HEK293 (cell line): ENCODE data around the gene LARP6.

ENCODE experiments used
- CTCF ChIA-PET: fragments of 350-600 bp; formaldehyde crosslinking; extraction: SDS; loops from one replicate; lab custom pipeline; 2021; ENCODE audit warnings: antibody characterized with exemption; lab: Yijun Ruan, JAX
- POLR2A ChIA-PET: fragments of 300-600 bp; formaldehyde crosslinking; extraction: SDS; loops from one replicate; lab custom pipeline; 2020; ENCODE audit warnings: antibody characterized with exemption, inconsistent platforms; lab: Yijun Ruan, JAX
- H3K27ac ChIP-seq: fragments of 200-500 bp; sonication (Bioruptor generic); 2 replicates; pipeline ENCODE4 v1.5.1; 2014; ENCODE audit warnings: low read depth, low read length, control low read depth, inconsistent platforms; ENCODE audit errors: extremely low read depth
- H3K36me3 ChIP-seq, 2 experiments: fragments of 200-500 bp in 1 of 2; sonication (Bioruptor generic) in 1 of 2; 1 replicate in 1 of 2; 2 replicates in 1 of 2; pipeline ENCODE4 v1.5.1; 2014 to 2017; ENCODE audit warnings: inconsistent platforms in 2 of 2, low read length in 2 of 2; ENCODE audit not compliant: control insufficient read depth in 2 of 2, insufficient read depth in 1 of 2
- H3K4me1 ChIP-seq: fragments of 200-500 bp; sonication (Bioruptor generic); 2 replicates; pipeline ENCODE4 v1.5.1; 2014; ENCODE audit warnings: mild to moderate bottlenecking, low read length, inconsistent platforms; ENCODE audit not compliant: control insufficient read depth, insufficient read depth
- H3K4me3 ChIP-seq: 2 replicates; pipeline ENCODE4 v1.5.1; 2011; ENCODE audit warnings: low read depth, mild to moderate bottlenecking, control low read depth, low read length, moderate library complexity
- H3K9me3 ChIP-seq: fragments of 200-500 bp; sonication (Bioruptor generic); 2 replicates; pipeline ENCODE4 v1.5.1; 2014; ENCODE audit warnings: low read depth, low read length, inconsistent platforms; ENCODE audit not compliant: control insufficient read depth, insufficient read depth
- GLI2 ChIP-seq: fragments of 450-650 bp; formaldehyde crosslinking; IDR thresholded peaks from 2 replicates; pipeline ENCODE4; 2017; ENCODE audit warnings: missing biosample characterization, missing genetic modification characterization, low read depth, borderline replicate concordance
- HOXA7 ChIP-seq: sonication (generic); formaldehyde crosslinking; IDR thresholded peaks from 2 replicates; pipeline ENCODE4 v1.8.1; 2022; ENCODE audit warnings: missing genetic modification reagents, borderline replicate concordance
- KLF16 ChIP-seq: fragments of 450-650 bp; formaldehyde crosslinking; IDR thresholded peaks from 2 replicates; pipeline ENCODE4 v1.5.1; 2017; ENCODE audit warnings: missing biosample characterization, missing genetic modification characterization
- SETDB1 ChIP-seq: IDR thresholded peaks from one replicate; pipeline ENCODE4 v1.6.1; 2017; ENCODE audit warnings: mild to moderate bottlenecking, low read length, moderate library complexity, mixed read lengths; ENCODE audit not compliant: insufficient read length
- YY2 ChIP-seq: fragments of 450-650 bp; formaldehyde crosslinking; IDR thresholded peaks from 2 replicates; pipeline ENCODE4 v1.5.1; 2016; ENCODE audit warnings: missing biosample characterization, missing genetic modification characterization
- ZNF248 ChIP-seq: fragments of 450-650 bp; formaldehyde crosslinking; IDR thresholded peaks from 2 replicates; pipeline ENCODE4 v1.5.1; 2017; ENCODE audit warnings: missing biosample characterization, missing genetic modification characterization
- ZNF48 ChIP-seq: fragments of 450-650 bp; formaldehyde crosslinking; IDR thresholded peaks from 2 replicates; pipeline ENCODE4 v1.5.1; 2016; ENCODE audit warnings: missing biosample characterization, missing genetic modification characterization
- ZNF548 ChIP-seq: fragments of 450-650 bp; formaldehyde crosslinking; IDR thresholded peaks from 2 replicates; pipeline ENCODE4 v1.5.1; 2016; ENCODE audit warnings: missing biosample characterization, missing genetic modification characterization
- ZNF558 ChIP-seq: fragments of 450-650 bp; formaldehyde crosslinking; IDR thresholded peaks from 2 replicates; pipeline ENCODE4 v1.5.1; 2016; ENCODE audit warnings: missing biosample characterization, missing genetic modification characterization
- ZNF621 ChIP-seq: fragments of 450-650 bp; formaldehyde crosslinking; IDR thresholded peaks from 2 replicates; pipeline ENCODE4 v1.5.1; 2017; ENCODE audit warnings: missing biosample characterization, missing genetic modification characterization
- ZNF654 ChIP-seq: fragments of 450-650 bp; formaldehyde crosslinking; IDR thresholded peaks from 2 replicates; pipeline ENCODE4 v1.5.1; 2016; ENCODE audit warnings: low read depth, missing biosample characterization, missing genetic modification characterization
- ZNF660 ChIP-seq: fragments of 450-650 bp; IDR thresholded peaks from 2 replicates; pipeline ENCODE4 v1.5.1; 2018; ENCODE audit warnings: missing biosample characterization, mild to moderate bottlenecking, missing genetic modification characterization
- ZNF670 ChIP-seq: fragments of 450-650 bp; formaldehyde crosslinking; IDR thresholded peaks from 2 replicates; pipeline ENCODE4 v1.5.1; 2016; ENCODE audit warnings: missing biosample characterization, missing genetic modification characterization, low read depth
- ZNF707 ChIP-seq: fragments of 450-650 bp; formaldehyde crosslinking; IDR thresholded peaks from 2 replicates; pipeline ENCODE4 v1.5.1; 2016; ENCODE audit warnings: missing biosample characterization, missing genetic modification characterization
- ZSCAN23 ChIP-seq: fragments of 450-650 bp; formaldehyde crosslinking; IDR thresholded peaks from 2 replicates; pipeline ENCODE4 v1.5.1; 2016; ENCODE audit warnings: missing biosample characterization, missing genetic modification characterization
- ZSCAN30 ChIP-seq: fragments of 450-650 bp; IDR thresholded peaks from 2 replicates; pipeline ENCODE4 v1.5.1; 2018; ENCODE audit warnings: missing biosample characterization, mild to moderate bottlenecking, missing genetic modification characterization, moderate library complexity
- TF ChIP-seq, protein P1 (sequence below): fragments of 450-650 bp; formaldehyde crosslinking; IDR thresholded peaks from 2 replicates; pipeline ENCODE4 v1.5.1; 2016; ENCODE audit warnings: missing biosample characterization, missing genetic modification characterization, low read depth
- TF ChIP-seq, protein P2 (sequence below): fragments of 450-650 bp; formaldehyde crosslinking; IDR thresholded peaks from 2 replicates; pipeline ENCODE4 v1.5.1; 2016; ENCODE audit warnings: missing biosample characterization, missing genetic modification characterization
- TF ChIP-seq, protein P3 (sequence below): fragments of 450-650 bp; formaldehyde crosslinking; conservative IDR thresholded peaks from 2 replicates; pipeline ENCODE4 v1.5.1; 2016; ENCODE audit warnings: low read depth, missing biosample characterization, missing genetic modification characterization
- TF ChIP-seq, protein P4 (sequence below): fragments of 450-650 bp; formaldehyde crosslinking; IDR thresholded peaks from 2 replicates; pipeline ENCODE4 v1.5.1; 2017; ENCODE audit warnings: missing biosample characterization, missing genetic modification characterization
- TF ChIP-seq, protein P5 (sequence below): fragments of 450-650 bp; formaldehyde crosslinking; optimal IDR thresholded peaks from 2 replicates; pipeline ENCODE3; 2016; ENCODE audit warnings: missing biosample characterization, mild to moderate bottlenecking, missing genetic modification characterization

The LARP6 gene

DNA sequence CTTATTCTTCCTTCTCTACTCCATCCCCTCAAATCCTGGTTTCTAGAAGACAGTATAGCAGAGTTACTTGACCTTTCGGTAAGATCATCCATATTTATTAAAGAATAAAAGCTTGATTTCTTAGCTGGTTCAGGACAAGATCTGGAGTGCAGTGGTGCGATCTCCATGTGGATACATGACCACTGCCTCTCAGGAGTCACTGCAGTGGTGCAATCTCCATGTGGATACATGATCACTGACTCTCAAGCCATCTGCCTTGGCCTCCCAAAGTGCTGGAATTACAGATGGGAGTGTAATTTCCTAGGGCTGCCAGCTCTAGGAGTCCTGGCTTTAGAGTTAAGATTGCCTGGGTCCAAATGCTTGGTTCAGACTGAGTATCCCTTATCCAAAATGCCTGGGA is 16.5 kb downstream of the LARP6 start:
- no peak overlapping the region for H3K4me3 ChIP-seq
- ChIA-PET POLR2A (no interaction called here), CTCF (interaction anchor here (0.5 to 5.6 kb wide), 3 partner anchors 9 to 964 kb away, joined by 3 to 34 read pairs (median 3); no protein-coding TSS in a partner anchor)
- no peak overlapping the region for H3K27ac ChIP-seq
- TF ChIP-seq ZNF248 (tag by site-specific recombination): no peak
- no peak for TF ChIP-seq ZNF660 (tag by site-specific recombination)
- no peaks in the 10 kb centered on the region for H3K9me3 ChIP-seq
- peaks cover 17% of the 10 kb centered on the region for H3K4me1 ChIP-seq
- H3K36me3 ChIP-seq: peaks cover 7 to 34% of the 10 kb centered on the region in 2 experiments; a peak in 2 of 3 replicates

DNA sequence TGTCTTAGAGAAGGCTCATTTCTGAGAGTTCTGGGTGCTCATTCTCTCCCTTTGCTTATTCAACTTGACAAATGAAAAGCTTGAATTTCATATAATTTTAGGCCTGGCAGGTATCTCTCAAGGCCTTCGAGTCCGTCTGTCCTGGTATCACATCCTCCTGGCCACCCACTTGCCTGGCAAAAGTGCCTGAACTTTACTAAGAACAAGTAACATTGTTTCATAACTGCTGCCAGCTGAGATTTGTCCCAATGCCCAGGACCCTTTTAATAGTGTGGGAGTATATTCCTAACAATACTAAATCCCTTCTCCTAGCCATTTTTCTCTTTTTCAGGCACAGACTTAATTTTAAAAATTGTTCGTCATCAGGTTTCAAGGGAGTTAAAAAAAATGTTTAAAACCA is 18.1 kb downstream of the LARP6 start:
- Histone ChIP-seq H3K9me3 (no peaks in the 10 kb centered on the region), H3K4me1 (peaks cover 17% of the 10 kb centered on the region), H3K4me3 (no peak overlapping the region), H3K27ac (no peak overlapping the region), H3K36me3 (peaks cover 7 to 50% of the 10 kb centered on the region in 2 experiments; a peak in 2 of 3 replicates)
- ChIA-PET CTCF (interaction anchor here (0.6 to 5.6 kb wide), 6 partner anchors 10 to 39 kb away, joined by 3 to 34 read pairs (median 3); partner anchors contain the start of gene LARP6), POLR2A (no interaction called here)
- TF ChIP-seq HOXA7 (CRISPR knock-in tag) (no peak), ZNF654 (tag by site-specific recombination) (no peak), ZNF558 (tag by site-specific recombination) (no peak), YY2 (tag by site-specific recombination) (no peak), ZNF621 (tag by site-specific recombination) (no peak), KLF16 (tag by site-specific recombination) (no peak), ZSCAN23 (tag by site-specific recombination) (no peak), SETDB1 (no peak), ZNF48 (no peak), GLI2 (tag by site-specific recombination) (no peak), ZNF670 (no peak), ZNF548 (no peak), ZSCAN30 (no peak), ZNF707 (tag by site-specific recombination) (no peak)
- TF ChIP-seq, protein P1, sequence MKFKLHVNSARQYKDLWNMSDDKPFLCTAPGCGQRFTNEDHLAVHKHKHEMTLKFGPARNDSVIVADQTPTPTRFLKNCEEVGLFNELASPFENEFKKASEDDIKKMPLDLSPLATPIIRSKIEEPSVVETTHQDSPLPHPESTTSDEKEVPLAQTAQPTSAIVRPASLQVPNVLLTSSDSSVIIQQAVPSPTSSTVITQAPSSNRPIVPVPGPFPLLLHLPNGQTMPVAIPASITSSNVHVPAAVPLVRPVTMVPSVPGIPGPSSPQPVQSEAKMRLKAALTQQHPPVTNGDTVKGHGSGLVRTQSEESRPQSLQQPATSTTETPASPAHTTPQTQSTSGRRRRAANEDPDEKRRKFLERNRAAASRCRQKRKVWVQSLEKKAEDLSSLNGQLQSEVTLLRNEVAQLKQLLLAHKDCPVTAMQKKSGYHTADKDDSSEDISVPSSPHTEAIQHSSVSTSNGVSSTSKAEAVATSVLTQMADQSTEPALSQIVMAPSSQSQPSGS: no peak
- TF ChIP-seq, protein P2, sequence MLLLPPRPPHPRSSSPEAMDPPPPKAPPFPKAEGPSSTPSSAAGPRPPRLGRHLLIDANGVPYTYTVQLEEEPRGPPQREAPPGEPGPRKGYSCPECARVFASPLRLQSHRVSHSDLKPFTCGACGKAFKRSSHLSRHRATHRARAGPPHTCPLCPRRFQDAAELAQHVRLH (tag by site-specific recombination): no peak
- TF ChIP-seq, protein P3, sequence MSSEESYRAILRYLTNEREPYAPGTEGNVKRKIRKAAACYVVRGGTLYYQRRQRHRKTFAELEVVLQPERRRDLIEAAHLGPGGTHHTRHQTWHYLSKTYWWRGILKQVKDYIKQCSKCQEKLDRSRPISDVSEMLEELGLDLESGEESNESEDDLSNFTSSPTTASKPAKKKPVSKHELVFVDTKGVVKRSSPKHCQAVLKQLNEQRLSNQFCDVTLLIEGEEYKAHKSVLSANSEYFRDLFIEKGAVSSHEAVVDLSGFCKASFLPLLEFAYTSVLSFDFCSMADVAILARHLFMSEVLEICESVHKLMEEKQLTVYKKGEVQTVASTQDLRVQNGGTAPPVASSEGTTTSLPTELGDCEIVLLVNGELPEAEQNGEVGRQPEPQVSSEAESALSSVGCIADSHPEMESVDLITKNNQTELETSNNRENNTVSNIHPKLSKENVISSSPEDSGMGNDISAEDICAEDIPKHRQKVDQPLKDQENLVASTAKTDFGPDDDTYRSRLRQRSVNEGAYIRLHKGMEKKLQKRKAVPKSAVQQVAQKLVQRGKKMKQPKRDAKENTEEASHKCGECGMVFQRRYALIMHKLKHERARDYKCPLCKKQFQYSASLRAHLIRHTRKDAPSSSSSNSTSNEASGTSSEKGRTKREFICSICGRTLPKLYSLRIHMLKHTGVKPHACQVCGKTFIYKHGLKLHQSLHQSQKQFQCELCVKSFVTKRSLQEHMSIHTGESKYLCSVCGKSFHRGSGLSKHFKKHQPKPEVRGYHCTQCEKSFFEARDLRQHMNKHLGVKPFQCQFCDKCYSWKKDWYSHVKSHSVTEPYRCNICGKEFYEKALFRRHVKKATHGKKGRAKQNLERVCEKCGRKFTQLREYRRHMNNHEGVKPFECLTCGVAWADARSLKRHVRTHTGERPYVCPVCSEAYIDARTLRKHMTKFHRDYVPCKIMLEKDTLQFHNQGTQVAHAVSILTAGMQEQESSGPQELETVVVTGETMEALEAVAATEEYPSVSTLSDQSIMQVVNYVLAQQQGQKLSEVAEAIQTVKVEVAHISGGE (tag by site-specific recombination): no peak
- TF ChIP-seq, protein P4, sequence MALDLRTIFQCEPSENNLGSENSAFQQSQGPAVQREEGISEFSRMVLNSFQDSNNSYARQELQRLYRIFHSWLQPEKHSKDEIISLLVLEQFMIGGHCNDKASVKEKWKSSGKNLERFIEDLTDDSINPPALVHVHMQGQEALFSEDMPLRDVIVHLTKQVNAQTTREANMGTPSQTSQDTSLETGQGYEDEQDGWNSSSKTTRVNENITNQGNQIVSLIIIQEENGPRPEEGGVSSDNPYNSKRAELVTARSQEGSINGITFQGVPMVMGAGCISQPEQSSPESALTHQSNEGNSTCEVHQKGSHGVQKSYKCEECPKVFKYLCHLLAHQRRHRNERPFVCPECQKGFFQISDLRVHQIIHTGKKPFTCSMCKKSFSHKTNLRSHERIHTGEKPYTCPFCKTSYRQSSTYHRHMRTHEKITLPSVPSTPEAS (tag by site-specific recombination): no peak
- TF ChIP-seq, protein P5, sequence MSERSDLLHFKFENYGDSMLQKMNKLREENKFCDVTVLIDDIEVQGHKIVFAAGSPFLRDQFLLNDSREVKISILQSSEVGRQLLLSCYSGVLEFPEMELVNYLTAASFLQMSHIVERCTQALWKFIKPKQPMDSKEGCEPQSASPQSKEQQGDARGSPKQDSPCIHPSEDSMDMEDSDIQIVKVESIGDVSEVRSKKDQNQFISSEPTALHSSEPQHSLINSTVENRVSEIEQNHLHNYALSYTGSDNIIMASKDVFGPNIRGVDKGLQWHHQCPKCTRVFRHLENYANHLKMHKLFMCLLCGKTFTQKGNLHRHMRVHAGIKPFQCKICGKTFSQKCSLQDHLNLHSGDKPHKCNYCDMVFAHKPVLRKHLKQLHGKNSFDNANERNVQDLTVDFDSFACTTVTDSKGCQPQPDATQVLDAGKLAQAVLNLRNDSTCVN: no peak
